ENCODE data around the gene PFN3. TPM values are rescaled to one million over a fixed set of nuclear protein-coding genes. Genes with fewer than 3 reads are reported as not detected.

The PFN3 gene
- total RNA-seq, 1 donor from 2014 or later, result not detected

DNA sequence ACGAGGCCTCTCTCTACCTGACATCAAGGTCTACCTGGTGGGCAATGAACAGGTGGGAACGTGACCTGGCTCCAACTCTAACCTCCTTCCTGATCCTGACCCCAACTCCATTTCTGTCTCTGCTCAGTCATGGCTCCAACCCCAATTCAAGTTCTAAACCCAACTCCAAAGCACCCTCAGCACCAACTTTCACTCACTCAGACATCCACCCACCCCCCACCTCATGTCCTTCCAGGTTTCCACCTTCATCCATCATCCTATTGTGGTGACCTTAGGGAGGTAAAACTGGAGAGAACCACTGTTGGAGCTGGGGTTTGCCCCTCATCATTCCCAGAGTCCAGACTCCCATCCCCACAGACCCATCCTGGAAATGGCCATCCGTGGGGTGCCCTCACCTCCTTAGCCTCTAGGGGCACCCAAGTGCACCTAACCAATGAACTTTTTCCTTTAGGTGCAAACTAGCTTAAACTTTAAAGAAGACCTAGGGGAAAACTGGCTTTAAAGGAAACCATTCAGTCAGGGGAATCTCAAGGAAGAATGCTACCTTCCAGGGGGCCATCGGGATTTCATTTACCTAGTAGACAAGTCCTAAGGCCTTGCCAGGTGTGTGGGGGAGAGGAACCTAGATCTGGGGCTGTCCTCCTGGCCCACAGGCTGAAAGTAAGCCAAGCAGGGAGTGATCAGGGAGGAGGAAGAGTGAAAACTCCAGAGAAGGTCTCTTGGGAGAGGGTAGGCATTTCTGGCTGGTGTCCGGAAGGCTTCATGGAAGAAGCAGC lies 31.4 kb downstream of the PFN3 start:
- Mint-ChIP-seq H3K9me3 (ENCODE audit: unreplicated experiment) (peaks cover 3% of the 10 kb centered on the region), H3K4me1 (ENCODE audit: low read depth, unreplicated experiment) (peaks cover 6% of the 10 kb centered on the region), H3K27me3 (ENCODE audit: low read depth, unreplicated experiment) (peaks cover 7% of the 10 kb centered on the region), H3K4me3 (ENCODE audit: unreplicated experiment) (peak overlapping the region; percentile 62), H3K27ac (ENCODE audit: unreplicated experiment) (peak overlapping the region; percentile 8), H3K36me3 (ENCODE audit: low read depth, unreplicated experiment) (peaks cover 12% of the 10 kb centered on the region)
- DNase-seq (ENCODE audit: low read depth) (no peak), FAIRE-seq (no peak)
- H3K27me3 ChIP-seq (ENCODE audit: insufficient read depth, low read length), result peaks cover 7% of the 10 kb centered on the region
- H3K36me3 ChIP-seq (ENCODE audit: insufficient read depth, low read length), result no peaks in the 10 kb centered on the region
- H3K9ac ChIP-seq (ENCODE audit: low read length), result no peak overlapping the region
- H2AFZ ChIP-seq (ENCODE audit: low read depth, low read length), result no peak overlapping the region
- peaks cover 22% of the 10 kb centered on the region for H3K4me1 ChIP-seq (ENCODE audit: insufficient read depth, low read length)
- no peaks in the 10 kb centered on the region for H3K79me2 ChIP-seq (ENCODE audit: insufficient read depth, low read length)
- no peak overlapping the region for H3K4me2 ChIP-seq (ENCODE audit: low read length)
- no peak overlapping the region for H3K27ac ChIP-seq (ENCODE audit: low read depth, low read length)
- H4K20me1 ChIP-seq (ENCODE audit: insufficient read depth, low read length), result no peaks in the 10 kb centered on the region
- H3K4me3 ChIP-seq (ENCODE audit: insufficient read depth, low read depth, low read length), result no peak overlapping the region
- no peak for TF ChIP-seq EZH2 (IDR thresholded peaks at IDR 0.05; ENCODE audit: insufficient read depth, low read length)
- TF ChIP-seq, protein P1, sequence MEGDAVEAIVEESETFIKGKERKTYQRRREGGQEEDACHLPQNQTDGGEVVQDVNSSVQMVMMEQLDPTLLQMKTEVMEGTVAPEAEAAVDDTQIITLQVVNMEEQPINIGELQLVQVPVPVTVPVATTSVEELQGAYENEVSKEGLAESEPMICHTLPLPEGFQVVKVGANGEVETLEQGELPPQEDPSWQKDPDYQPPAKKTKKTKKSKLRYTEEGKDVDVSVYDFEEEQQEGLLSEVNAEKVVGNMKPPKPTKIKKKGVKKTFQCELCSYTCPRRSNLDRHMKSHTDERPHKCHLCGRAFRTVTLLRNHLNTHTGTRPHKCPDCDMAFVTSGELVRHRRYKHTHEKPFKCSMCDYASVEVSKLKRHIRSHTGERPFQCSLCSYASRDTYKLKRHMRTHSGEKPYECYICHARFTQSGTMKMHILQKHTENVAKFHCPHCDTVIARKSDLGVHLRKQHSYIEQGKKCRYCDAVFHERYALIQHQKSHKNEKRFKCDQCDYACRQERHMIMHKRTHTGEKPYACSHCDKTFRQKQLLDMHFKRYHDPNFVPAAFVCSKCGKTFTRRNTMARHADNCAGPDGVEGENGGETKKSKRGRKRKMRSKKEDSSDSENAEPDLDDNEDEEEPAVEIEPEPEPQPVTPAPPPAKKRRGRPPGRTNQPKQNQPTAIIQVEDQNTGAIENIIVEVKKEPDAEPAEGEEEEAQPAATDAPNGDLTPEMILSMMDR (IDR thresholded peaks at IDR 0.05; ENCODE audit: insufficient read depth, low read depth, low read length), result peak; percentile 56
- H3K9me3 ChIP-seq (ENCODE audit: insufficient read depth, low read depth, low read length), result no peaks in the 10 kb centered on the region

DNA sequence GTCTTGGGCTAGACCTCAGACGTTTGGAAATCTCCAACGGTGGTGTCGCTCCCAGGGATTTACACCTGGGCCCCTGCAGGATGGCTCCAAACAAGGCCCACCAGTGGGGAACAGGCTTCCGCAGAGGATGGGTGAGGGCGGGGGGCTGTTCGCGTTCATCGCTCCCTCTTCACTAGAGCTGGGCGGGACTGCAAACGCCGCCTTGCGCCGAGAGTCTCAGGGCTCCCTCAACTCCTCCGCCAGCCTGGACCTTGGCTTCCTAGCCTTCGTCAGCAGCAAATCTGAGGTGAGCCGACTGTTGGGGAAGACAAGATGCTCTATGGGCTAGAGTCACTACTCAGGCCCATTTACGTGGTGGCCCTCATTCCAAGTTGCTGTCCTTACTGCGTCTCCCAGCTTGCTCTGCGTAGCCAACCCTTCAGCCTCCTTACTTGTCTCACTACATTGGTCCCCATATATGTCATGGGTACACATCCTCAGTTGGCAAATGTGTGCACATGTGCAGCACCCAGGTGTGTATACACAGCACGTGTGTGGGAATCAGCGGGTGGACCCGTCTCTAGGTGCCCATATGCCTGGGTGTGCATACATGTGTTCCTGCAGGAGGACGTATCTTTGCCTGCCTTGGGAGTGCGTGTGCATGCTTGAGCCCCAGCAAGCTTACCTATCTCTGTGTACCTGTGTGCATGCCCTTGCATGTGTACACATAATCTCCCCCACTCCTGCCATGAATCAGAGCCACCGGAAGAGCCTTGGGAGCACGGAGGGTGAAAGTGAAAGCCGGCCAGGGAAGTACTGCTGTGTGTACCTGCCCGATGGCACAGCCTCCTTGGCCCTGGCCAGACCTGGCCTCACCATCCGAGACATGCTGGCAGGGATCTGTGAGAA lies 32.2 kb downstream of the PFN3 start:
- H3K79me2 ChIP-seq (ENCODE audit: insufficient read depth, low read length), result no peaks in the 10 kb centered on the region
- TF ChIP-seq EZH2 (IDR thresholded peaks at IDR 0.05; ENCODE audit: insufficient read depth, low read length), result no peak
- TF ChIP-seq, protein P1 (IDR thresholded peaks at IDR 0.05; ENCODE audit: insufficient read depth, low read depth, low read length), result no peak
- no peak overlapping the region for H2AFZ ChIP-seq (ENCODE audit: low read depth, low read length)
- H3K36me3 ChIP-seq (ENCODE audit: insufficient read depth, low read length), result no peaks in the 10 kb centered on the region
- peak overlapping the region; percentile 95 for H3K4me2 ChIP-seq (ENCODE audit: low read length)
- no peaks in the 10 kb centered on the region for H3K9me3 ChIP-seq (ENCODE audit: insufficient read depth, low read depth, low read length)
- Mint-ChIP-seq H3K9me3 (ENCODE audit: unreplicated experiment) (peaks cover 3% of the 10 kb centered on the region), H3K27me3 (ENCODE audit: low read depth, unreplicated experiment) (peaks cover 3% of the 10 kb centered on the region), H3K4me3 (ENCODE audit: unreplicated experiment) (peak overlapping the region; percentile 62), H3K27ac (ENCODE audit: unreplicated experiment) (no peak overlapping the region), H3K36me3 (ENCODE audit: low read depth, unreplicated experiment) (peaks cover 9% of the 10 kb centered on the region), H3K4me1 (ENCODE audit: low read depth, unreplicated experiment) (peaks cover 6% of the 10 kb centered on the region)
- no peaks in the 10 kb centered on the region for H4K20me1 ChIP-seq (ENCODE audit: insufficient read depth, low read length)
- no peak for DNase-seq (ENCODE audit: low read depth)
- no peak overlapping the region for H3K9ac ChIP-seq (ENCODE audit: low read length)
- H3K27me3 ChIP-seq (ENCODE audit: insufficient read depth, low read length), result peaks cover 7% of the 10 kb centered on the region
- no peak overlapping the region for H3K4me3 ChIP-seq (ENCODE audit: insufficient read depth, low read depth, low read length)
- no peak overlapping the region for H3K27ac ChIP-seq (ENCODE audit: low read depth, low read length)
- peaks cover 25% of the 10 kb centered on the region for H3K4me1 ChIP-seq (ENCODE audit: insufficient read depth, low read length)
- no peak for FAIRE-seq

Measured in astrocyte (in vitro differentiated cells and primary cell).